Cerebellar cortex (tissue), 1 donor: Measurements from ENCODE around the gene IFNGR1.
"Not testable (repeated sequence)": the region's sequence is repeated elsewhere in the genome, so short reads cannot be mapped to it uniquely, and the experiment has no call there.

Source experiments
- DNase-seq: peaks from one replicate; pipeline ENCODE4 v3.0.0-alpha.2; 2015; ENCODE audit warnings: low spot score

The IFNGR1 gene

DNA sequence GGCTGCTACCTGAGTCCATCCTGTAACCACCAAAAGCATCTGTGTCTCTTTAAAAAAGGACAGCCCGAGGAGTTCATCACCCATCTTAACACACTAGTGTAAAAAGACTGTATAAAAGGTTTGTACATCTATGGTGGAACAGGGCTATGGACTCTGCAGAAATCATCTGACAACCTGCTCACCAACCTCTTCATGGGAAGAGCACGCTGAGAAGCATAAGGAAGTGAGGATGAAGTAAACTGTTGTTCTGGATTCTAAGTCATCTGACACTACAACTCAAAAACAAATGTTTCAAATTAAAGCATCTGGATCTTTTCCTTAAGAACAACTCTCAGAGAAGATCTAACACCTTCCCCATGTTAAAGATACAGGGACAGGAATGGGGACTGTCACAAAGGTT lies 5.4 kb downstream of the IFNGR1 start:
- DNase-seq, result no peak

DNA sequence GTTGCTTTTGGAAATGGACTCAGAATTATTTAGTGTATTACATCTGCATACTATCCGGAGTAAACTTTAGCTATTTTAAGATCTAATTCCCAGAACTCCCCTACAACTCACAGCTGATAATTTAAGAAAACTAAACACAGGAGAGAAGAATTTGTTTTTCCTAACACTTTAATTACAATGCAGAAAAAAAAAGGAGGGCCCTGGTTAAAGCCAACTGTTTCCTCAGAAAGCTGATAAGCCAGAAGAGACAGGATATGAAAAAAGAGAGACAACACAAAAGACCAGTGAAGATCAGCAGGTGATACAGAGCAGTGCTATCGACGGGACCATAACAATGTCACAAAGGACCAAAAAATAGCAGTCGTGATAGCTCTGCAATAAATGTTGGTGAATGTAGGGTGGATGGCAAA lies 5.8 kb downstream of the IFNGR1 start:
- no peak for DNase-seq

DNA sequence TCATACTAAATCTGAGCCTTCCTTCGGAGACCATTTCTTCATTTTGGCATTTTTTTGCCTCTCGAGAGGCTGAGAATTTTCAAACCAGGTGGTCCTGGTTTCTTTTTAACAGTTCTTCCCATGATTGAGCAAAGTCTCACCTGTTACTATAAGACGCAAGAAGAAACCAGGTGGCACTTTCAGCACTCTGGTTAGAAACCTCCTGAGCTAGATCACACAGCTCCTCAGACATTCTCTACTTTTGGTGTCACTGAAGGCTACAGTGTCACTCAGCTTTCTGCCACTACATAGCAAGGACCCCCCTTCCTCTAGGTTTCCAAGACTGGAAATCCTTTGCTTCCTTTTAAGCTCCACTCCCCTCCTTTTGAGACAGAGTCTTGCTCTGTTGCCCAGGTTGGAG lies 7.3 kb downstream of the IFNGR1 start:
- DNase-seq, result no peak

DNA sequence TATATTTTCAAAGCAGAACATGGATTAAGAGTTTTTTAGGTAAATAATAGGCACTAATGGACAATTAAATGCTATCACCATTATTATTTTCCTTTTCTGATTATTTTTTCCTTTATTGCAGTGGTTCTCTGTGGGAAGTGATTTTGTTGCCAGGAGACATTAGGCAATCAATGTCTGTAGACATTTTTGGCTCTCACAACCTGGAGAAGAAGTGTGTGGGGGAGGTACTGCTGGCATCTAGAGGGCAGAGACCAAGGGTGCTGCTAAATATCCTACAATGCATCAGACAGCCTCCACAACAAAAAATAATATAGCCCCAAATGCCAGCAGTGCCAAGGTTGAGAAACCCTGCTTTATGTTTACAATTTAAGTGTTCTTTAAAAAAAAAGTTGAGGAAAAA lies 8.3 kb downstream of the IFNGR1 start:
- DNase-seq, result no peak

DNA sequence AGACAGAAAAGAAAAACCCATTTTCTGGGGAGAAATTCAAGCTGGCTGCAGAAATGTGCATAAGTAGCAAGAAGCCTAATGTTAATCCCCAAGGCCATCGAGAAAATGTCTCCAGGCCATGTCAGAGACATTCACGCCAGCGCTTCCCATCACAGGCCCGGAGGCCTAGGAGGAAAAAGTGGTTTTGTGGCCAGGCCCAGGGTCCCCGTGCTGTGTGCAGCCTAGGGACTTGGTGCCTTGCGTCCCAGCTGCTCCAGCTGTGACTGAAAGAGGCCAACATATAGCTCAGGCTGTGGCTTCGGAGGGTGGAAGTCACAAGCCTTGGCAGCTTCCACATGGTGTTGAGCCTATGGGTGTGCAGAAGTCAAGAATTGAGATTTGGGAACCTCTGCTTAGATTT lies 10.9 kb downstream of the IFNGR1 start:
- DNase-seq, result no peak

DNA sequence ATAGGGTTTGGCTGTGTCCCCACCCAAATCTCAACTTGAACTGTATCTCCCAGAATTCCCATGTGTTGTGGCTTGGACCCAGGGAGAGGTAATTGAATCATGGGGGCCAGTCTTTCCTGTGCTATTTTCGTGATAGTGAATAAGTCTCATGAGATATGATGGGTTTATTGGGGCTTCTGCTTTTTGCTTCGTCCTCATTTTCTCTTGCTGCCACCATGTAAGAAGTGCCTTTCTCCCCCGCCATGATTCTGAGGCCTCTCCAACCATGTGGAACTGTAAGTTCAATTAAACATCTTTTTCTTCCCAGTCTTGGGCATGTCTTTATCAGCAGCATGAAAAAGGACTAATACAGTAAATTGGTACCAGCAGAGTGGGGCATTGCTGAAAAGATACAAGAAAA lies 11.7 kb downstream of the IFNGR1 start:
- DNase-seq, result not testable (repeated sequence)

DNA sequence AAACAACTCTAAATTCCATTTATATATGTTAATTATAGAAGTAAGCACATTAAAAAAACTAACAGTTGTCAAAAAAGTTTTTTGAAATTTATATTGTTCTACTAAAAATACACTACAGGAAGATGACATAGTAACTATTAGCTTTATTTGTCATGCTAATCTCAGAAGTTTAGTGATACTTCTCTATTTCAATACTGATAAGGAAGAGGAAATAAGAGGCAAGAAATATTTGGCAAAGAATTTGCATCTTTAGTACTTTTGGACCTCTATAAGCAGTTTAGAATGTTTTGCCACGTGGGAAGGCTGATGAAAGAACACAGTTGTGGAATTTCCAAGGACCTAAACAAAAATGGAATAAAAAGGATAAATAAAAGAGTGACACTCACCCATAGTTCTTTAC lies 12.6 kb downstream of the IFNGR1 start:
- DNase-seq, result no peak

DNA sequence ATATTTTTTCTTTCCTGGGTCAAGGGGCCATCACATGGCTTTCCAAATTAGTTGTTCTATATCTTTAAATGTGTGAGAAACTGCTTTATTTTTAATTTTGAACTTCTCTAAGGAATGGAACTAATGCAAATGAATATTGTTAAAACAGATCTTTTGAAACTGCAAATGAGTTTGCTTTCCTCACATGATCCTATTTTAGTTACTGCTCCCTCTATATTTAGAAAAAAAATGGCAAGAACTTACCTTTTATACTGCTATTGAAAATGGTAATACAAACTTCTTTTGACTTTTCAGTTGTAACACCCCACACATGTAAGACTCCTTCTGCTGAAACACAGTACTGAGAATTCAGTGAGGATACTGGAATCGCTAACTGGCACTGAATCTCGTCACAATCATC lies 15.9 kb downstream of the IFNGR1 start:
- DNase-seq, result no peak

DNA sequence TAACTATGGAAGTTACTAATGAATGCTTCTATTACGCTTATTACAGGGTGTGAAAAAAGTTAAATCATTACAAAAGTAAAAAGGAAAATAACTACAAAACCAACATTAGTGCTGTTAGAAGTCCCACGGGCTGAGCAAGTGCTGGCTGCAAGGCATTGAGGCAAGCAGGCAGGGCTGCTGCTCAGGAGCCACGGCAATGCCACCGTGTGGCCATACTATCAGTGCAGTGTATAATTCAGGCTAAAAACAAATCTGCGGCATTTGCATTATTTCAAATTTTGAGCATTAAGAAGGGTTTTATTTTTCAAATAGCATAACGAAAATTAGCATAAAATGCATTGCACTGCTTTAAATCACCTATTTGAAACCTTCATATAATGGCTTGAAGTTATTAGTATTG lies 17.1 kb downstream of the IFNGR1 start:
- DNase-seq, result peak; percentile 33

DNA sequence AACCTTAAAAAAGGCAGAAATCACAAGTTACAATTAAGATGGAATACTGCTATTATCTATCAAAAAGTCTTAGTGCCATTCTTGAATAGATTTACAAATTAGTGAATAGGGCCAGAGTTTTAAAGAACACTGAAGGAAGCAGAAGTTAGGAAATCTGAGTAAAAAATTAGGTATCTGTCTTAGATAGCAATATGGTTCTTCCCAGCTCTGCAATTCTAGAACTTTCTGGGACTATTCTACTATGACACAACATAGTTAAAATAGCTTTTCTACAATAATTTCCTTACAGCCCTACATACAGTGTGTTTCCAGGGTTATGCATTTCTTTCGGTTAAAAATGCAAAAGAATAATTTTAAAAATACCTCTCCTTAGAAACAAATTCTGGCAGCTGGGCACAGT lies 18.2 kb downstream of the IFNGR1 start:
- DNase-seq, result no peak

DNA sequence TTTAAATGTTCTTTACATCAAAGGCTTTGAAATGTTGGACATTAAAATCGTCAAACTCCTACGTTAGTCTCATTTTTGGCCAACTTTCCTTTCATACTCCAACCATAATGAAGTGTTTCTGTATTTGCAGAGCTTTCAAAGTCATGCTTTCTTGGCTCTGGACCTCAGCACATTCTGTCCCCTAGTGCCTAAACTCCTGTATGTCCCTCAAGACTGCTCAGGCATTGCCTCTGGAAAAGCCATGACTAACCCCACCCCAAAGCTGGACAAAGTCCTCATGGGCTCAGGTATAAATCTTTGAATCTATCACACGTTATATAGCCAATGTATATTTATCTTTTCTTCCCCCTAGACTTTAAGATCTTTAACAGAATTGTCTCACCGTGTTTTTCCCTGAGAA lies 18.9 kb downstream of the IFNGR1 start:
- DNase-seq, result no peak

DNA sequence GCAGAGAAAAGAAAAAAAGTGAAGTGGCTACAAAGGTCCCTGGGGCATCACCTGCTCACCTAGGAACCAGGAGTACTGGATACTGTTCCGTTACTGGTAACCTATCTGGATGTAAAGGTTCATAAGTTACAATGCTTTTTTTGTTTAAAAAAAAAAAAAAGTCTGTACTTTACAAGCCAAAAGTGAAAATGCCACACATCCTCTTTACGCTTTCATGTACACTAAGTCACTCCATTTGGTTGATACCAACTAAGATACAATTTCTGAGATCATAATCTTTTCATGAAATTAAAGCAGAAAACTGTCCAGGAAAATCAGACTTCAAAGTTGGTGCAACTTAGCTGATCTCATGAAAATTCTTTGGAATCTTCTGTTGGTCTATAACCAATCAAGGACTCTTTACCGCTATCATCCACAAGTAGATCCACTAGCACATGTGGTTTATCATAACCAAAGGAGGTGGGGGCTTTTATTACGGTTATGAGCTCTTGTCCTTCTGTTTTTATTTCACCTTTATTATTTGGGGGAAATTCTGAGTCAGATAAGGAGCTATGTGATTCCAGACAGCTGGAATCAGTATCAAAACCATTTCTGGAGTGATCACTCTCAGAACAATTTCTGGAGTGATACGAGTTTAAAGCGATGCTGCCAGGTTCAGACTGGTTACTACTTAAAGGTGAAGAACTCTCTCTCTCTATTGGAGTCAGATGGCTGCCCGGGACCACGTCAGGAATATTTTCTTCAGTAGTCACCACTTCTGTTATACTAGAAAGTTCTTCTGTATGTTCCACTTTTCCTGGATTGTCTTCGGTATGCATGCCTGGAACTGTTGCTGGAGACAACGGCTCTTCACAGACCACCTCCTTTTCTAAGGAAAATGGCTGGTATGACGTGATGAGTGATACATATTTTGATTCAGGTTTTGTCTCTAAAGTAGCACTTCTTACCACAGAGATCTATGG lies 21.2 kb downstream of the IFNGR1 start:
- DNase-seq, result no peak

DNA sequence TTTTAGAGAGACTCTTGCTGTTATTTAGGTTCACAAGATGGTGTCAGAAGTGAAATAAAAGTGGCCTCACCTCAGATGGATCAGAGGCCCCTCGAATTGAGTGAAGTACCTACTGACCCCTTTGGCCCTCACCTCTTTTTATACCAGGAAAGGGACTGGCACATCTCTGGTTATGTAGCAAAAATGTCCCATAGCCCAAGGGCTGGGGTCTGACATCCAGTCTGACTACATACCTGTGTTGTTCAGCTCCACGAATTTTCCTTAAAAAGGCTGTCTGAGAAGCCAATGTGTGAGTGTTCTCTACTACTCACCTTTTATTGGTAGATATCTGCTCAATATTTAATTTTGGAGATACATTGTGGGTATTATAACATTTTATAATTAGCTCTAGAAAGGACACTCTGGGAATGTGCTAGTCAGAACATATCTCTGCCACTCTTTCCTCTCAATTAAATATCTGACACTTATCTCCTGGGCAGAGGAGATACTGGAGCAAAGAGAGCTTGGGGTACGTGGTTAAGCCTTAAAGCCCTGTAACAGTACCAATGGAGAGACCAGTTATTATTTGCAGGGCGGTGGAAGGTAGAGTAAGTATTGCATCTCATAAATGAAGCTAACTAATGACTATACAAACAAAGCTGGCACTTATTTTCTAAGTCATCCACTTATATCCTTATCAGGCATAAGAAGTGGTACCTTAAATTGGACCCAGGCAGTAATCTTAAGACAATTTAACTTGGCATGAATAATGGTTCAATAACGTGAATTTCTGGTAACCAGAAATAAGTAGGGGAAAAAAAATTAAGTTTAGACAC lies 25.7 kb downstream of the IFNGR1 start:
- no peak for DNase-seq

DNA sequence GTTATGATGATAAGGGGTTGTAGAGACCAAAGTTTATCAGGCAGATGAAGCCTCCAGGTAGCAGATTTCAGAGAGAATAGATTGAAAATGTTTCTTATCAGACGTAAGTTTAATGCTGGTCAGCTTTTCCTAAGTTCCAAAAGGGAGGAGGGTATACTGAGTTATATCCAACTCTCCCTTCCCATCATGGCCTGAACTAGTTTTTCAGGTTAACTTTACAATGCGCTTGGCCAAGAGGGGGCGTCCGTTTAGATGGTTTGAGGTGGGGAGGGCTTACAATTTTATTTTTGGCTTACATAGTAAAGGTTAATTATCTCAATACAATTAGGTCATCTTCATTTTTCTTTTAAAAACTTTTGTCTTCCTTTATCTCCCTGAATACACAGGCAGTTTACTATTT lies 26.4 kb downstream of the IFNGR1 start:
- no peak for DNase-seq

DNA sequence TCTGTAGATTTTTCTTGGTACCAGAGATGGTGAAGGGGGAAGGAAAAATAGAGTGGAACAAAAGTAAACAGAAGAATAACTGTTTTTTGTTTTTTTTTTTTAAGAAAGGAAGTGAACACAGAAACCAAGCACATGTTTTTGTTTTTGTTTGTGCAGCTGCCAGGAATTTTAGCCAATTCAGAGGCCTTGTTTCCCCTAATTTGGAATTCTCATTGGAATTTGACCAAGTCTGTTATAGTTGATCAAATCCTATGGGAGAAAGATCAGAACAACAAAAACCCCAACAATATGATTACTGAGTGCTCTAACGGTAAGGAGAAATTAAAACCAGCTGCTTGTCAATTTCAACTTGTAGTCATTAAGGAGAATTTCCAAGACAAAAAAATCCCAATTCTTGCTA lies 27.5 kb downstream of the IFNGR1 start:
- DNase-seq, result no peak

DNA sequence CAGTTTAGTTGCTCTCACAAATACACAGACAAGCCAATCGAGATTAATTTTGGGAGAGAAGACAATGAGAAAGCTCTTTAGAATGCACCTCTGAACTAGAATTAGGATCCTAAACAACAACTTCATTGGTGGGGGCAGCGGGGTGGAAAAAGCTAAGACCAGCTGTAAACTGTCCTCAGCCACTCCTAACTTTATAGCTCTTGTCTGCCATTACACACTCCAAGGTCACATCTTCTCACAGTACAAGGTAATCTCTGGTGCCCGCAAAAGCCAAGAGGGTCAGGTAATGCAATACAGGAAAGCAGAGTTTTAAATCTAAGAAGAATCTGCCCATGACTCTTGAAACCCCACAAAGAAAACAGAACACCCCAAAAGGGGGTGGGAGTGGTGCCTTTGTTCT lies 27.9 kb downstream of the IFNGR1 start:
- no peak for DNase-seq

DNA sequence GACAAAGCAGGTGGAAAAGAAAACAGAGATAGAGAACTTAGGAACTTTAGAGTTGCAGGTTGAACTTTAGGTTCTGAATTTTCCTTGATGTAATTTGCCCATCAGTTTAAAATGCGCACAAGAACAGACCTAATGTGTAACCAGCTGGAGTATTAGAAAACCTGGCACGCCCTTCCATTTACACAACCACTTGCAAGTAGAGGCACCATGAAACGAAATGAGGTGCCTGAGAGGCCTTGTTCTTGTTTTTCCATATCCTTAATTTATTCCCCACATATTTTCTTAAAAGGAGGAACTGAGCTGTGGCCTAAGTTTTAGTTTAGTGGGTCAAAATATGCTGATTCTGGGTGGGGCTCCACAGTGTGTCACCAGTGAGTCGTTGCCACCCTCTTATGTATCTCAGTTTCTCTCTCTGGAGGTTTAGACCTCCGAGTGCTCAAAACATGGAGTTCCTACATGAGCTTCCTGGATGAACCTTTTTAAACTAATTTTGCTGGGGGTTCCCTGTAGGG lies 28.5 kb downstream of the IFNGR1 start:
- DNase-seq, result no peak

DNA sequence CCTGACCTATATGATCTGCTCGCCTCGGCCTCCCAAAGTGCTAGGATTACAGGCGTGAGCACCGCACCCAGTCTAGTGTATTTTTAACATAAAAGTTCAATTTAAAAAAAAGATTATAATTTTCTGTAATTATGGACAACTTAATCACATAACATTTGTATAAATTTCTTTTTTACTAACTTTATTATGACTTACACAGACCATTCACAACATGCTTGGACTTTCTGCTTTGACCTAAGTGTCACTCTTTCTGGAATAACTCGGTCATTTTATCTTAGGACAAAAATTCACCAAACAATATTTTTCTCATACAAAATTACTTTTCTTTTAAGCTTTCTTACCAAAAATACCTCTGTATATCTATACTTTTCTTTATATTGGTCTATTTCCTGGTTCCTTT lies 30.3 kb downstream of the IFNGR1 start:
- DNase-seq, result peak; percentile 11

DNA sequence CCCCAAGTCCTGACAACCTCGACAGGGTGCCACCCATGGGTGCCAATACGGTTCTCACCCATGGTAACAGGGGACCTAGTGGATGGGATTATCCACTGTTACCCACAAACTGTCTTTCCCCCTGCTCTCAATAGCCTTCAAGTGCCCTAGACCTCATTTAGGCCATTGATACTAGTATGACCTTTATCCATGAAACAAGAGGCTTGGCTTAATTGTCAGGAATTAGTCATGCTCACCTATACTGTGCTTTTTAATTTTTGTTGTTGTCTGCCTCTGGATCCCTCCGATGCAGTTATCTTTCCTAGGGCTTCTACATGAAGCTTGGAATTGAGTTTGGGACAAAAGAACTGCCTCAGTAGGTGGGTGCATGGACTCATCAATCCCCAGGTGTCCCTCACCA lies 33.9 kb downstream of the IFNGR1 start:
- DNase-seq, result no peak

DNA sequence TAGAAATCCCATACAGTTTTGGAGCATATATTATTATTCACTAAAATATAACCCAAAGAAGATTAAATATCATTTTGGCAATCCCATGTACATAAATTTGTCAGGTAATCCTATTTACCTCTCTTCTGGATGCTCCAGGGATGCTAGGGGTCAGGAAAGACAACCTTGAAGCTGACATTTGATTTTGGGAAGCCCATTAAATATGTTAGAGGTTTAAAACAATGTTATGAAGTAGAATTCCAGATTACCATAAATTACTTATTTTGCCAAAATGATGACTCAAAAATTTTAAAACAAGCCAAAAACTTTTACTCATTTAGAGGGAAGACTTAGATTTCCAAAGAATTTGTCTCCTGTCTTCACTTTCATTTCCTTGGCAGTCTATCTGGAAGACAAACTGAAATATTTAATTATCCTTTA lies 36.5 kb downstream of the IFNGR1 start:
- DNase-seq, result no peak

DNA sequence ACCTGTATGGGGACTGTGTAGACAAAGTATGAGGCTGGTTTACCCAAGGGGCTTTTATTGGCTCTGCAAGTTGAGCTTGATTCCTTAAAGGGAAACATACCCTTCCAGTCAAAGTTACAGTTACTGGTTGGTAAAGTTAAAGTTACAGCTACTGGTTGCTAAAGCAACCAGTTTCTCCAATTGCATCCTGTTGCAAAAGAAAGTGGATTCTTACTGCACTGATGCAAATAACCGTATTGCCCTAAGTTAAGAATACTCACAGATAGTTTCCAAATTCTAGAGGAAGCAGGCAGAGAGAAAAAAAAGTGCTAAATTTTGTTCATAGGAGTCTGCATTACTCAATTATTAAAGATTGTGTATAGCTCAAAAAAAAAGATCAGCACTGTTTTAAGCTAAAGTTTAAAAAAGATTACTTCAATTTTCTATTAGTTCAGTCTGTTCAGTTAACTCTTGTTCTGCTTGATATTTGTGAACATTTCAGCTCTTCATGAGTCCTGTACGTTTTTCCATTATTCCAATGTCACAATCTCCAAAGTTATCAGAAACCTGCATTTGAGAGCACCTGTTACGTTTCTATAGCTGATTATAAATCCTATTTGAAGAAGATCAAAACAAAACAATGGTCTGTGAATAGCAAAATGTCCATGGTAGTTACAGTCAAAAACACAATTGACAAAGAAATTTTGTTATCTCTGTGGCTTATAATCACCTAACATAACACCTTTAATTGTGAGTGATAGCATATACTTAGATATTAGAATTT lies 37.1 kb downstream of the IFNGR1 start:
- no peak for DNase-seq

DNA sequence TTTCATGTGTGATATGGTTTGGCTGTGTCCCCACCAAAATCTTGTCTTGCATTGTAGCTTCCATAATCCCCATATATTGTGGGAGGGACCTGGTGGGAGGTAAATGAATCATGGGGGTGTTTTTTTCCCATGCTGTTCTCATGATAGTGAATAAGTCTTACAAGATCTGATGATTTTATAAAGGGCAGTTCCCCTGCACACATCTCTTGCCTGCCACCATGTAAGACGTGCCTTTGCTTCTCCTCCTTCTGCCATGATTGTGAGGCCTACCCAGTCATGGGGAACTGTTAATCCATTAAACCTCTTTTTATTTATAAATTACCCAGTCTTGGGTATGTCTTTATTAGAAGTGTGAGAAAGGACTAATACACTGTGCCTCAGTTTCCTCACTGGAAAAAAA lies 41.6 kb downstream of the IFNGR1 start:
- no peak for DNase-seq
